HG03135 (cell line): ENCODE results near the gene KANK3.
"Not testable (repeated sequence)": the region's sequence is repeated elsewhere in the genome, so short reads cannot be mapped to it uniquely, and the experiment has no call there.

Experiments
- ATAC-seq: cut with Tn5 transposase; IDR thresholded peaks from one replicate; pipeline ENCODE4 v1.9.1; 2021; ENCODE audit warnings: mild to moderate bottlenecking, moderate library complexity; ENCODE audit not compliant: unreplicated experiment

KANK3 gene

DNA sequence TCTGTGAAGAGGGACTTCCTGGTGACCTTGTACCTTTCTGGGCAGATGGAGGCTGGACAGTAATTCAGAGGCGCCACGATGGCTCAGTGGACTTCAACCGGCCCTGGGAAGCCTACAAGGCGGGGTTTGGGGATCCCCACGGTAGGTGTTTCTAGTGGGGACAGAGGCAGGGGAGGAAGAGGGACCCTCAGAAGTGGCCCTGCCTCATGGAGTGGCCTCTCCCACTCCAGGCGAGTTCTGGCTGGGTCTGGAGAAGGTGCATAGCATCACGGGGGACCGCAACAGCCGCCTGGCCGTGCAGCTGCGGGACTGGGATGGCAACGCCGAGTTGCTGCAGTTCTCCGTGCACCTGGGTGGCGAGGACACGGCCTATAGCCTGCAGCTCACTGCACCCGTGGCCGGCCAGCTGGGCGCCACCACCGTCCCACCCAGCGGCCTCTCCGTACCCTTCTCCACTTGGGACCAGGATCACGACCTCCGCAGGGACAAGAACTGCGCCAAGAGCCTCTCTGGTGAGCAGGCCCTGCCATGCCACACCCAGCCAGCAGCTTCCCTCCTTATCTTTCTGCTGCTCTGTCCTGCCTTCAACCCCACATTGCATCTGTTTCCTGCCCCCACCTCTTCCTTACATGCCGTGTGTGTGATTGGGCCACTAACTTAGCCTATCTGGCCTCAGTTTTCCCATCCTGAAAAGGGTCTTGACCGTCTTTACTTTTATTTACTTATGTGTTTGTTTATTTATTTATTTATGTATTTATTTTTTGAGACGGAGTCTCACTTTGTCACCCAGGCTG is 28.1 kb upstream of the KANK3 start:
- no peak for ATAC-seq

GRCh38 chr19:8370176-8371010 is 27.3 kb upstream of the KANK3 start:
- no peak for ATAC-seq

DNA sequence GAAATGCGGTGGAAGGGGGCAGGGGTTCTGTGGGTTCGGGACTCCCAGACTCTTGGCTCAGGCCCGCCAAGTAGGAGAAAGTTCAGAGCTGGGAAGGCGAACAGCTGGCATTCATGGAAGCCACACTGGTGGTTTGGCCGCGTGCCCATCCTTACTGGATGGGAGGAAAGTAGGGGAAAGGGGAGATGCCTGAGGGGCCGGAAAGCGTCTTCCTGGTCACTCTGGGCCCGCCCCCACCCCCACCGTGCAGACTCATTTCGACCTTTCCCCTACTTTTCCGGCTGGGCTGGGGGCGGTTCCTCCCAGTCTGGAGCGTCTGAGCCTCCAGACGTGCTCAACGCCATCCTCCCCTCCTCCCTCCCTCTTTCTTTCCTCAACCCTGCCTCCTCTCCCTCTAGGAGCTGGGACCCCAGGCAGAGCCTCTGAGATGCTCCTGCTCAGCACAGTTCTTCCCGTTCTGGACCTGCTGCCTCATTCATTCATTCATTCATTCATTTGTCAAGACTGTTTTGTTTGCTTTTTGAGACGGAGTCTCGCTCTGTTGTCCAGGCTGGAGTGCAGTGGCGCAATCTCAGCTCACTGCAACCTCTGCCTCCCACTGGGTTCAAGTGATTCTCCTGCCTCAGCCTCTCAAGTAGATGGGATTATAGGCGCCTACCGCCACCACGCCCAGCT is 24.4 kb upstream of the KANK3 start:
- no peak for ATAC-seq

DNA sequence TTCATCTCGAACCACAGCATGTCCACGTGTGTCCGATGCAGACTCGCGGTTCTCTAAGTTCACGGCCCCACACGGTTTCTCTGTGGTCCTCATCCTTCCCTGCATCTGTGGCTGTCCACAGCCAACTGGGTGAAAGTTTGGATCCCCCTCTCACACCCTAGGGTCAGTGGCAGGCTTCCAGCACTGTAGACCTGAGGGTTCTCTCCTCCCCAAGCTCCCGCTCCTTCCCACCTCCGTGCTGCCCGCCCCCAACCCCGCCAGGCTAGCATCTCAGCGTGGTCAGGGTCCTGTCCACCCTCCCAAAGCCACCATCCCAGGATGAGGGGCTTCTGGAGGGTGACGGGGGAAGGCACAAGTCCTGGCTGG is 23.9 kb upstream of the KANK3 start:
- no peak for ATAC-seq

GRCh38 chr19:8366121-8366581 is 23.1 kb upstream of the KANK3 start:
- no peak for ATAC-seq

DNA sequence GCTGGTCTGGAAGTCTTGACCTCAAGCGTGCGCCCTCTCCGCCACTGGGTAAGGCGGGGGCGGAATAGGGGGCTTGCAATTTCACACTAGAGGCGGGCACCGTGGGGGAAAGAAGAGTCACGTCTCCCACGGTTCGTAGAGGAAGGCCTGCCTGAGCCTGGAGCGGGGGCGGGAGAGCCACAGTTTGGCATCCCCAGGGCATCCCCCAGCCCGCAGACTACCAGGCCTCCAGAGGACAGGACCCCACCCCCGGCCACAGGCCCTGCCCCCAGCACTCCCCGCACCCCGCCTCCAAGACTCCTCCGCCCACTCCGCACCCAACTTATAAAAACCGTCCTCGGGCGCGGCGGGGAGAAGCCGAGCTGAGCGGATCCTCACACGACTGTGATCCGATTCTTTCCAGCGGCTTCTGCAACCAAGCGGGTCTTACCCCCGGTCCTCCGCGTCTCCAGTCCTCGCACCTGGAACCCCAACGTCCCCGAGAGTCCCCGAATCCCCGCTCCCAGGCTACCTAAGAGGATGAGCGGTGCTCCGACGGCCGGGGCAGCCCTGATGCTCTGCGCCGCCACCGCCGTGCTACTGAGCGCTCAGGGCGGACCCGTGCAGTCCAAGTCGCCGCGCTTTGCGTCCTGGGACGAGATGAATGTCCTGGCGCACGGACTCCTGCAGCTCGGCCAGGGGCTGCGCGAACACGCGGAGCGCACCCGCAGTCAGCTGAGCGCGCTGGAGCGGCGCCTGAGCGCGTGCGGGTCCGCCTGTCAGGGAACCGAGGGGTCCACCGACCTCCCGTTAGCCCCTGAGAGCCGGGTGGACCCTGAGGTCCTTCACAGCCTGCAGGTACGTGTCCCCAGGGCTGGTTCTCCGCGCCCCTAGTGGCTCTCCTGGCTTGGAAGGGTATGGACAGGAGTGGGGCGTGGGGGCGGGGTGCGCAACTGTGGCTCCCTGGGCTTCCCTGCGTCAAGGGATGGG is 21.0 kb upstream of the KANK3 start, which contains the start of gene ANGPTL4:
TSS of gene ANGPTL4 (plus strand) at position 353 of the 969 bp plus-strand sequence. CDS start at position 520, 167 bp downstream.
- no peak for ATAC-seq

DNA sequence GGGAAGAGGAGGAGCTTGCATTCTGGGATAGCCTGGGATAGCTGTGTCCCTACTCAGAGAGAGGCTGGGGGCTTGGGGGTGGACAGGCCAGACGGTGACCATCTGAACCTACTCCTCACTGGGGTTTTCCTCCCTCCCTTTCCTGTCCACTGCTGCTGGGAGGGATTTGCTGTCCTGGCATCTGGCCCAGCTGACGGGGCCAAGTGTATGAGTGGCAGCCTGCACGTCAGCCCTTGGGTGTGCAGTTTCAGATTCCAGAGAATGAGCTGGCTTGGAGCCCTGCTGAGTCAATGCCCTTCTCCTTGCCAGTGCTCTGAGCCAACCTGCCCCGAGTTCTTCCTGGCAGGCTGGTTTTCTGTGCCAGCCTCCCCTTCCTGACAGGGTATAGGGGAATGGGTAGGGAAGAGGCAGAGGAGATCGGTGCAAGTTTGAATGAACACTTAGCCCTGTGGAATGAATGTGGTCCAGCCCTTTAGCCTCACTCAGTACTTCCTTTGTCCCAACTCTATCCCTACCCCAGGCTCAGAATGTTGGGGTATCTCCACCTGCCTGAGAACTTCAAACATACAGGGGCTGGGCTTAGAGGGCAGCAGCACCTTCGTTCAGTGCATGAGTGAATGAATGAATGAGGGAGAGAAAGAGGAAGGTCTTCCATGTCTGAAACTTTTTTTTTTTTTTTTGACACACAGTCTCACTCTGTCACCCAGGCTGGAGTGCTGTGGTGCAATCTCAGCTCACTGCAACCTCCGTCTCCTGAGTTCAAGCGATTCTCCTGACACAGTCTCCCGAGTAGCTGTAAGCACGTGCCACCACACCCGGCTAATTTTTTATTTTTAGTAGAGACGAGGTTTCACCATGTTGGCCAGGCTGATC is 19.1 kb upstream of the KANK3 start:
- no peak for ATAC-seq

- no peak for ATAC-seq
Measured at GRCh38 chr19:8360196-8360595, 17.1 kb upstream of the KANK3 start.

DNA sequence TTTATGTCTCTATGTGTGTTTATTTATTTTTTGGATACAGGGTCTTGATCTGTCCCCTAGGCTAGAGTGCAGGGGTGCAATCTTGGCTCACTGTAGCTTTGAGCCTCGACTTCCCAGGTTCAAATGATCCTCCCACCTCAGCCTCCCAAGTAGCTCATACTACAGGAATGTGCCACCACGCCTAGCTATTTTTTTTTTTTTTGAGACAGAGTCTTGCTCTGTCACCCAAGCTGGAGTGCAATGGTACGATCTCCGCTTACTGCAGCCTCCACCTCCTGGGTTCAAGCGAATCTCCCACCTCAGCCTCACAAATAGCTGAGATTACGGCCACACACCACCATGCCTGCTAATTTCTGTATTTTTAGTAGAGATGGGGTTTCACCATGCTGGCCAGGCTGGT is 15.9 kb upstream of the KANK3 start:
- no peak for ATAC-seq

GRCh38 chr19:8357007-8357521 is 14.0 kb upstream of the KANK3 start:
- ATAC-seq: no peak

DNA sequence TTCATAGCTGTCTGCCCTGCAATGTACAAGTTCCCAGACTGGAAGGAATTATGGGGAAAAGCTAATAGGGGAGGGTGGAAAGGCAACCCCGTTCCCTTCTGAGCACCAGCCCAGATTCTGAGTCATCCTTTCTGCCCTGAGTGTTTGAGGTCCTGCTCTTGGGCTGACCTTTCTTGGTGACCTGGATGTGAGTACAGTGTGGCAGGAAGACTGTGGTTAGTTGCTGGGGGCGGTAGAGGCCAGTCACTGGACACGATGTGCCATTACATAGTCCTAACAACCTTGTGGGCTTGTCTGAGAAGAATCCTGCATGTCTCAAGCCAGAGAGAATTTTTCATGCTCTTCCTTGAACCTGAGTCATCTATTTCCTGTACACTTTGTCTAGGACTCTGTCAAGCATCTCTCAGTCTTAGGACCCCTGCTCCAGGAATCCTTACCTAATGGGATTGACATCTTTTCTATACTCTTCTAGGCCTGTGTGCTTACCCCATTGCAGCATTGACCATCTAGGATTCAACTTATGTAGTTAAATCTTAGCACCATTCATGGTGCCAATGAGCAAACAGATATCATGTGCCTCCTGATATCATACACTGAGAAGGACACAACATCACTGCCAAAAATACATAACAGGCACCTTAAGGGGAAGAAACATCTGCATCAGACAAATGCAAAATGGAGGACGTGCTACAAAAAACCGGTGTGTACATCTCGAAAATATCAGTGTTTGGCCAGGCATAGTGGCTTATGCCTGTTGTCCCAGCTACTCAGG is 12.8 kb upstream of the KANK3 start:
- ATAC-seq: no peak

- ATAC-seq: not testable (repeated sequence)
Measured at GRCh38 chr19:8352845-8353244, 9.8 kb upstream of the KANK3 start.

- no peak for ATAC-seq
Measured at GRCh38 chr19:8352134-8352827, 9.2 kb upstream of the KANK3 start.

- not testable (repeated sequence) for ATAC-seq
Measured at GRCh38 chr19:8349629-8350372, 6.7 kb upstream of the KANK3 start.

- no peak for ATAC-seq
Measured at GRCh38 chr19:8343483-8343844, 402 bp upstream of the KANK3 start.

DNA sequence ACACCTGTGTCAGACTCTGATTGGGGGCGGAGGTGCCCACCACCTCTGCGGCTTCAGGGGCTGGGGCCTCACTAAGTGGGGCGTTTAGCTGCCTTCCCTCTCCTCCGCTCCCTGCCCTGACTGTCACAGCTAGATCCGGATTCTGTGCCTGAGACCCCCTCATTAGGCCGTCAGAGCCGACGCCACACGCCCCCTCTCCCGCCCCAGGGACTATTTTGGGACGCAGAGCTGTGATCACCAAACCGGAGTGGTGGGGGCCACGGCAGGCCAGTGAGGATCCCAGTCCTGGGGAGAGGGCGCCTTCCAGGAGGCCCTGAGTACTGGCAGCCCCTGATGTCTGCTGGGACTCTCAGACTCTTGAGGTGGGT is 762 bp downstream of the KANK3 start:
- ATAC-seq: no peak

DNA sequence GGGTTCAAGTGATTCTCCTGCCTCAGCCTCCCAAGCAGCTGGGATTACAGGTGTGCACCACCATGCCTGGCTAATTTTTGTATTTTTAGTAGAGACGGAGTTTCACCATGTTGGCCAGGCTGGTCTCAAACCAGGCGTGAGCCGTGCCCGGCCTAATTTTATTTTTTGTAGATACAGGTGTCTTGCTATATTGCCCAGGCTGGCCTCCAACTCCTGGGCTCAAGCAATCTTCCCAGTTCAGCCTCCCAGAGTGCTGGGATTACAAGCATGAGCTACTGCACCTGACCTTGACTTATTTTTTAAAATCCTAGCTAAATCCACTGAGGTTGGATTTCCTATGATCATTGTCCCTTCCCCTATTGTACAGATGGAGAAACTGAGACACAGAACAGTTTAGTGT is 1.6 kb downstream of the KANK3 start:
- not testable (repeated sequence) for ATAC-seq
